K562 (cell line): Measurements from ENCODE around the gene PTRH2. TPM values are rescaled to one million over a fixed set of nuclear protein-coding genes. Genes with fewer than 3 reads are reported as not detected.

Source experiments
- DNMT1 ChIP-seq: fragments of 450-650 bp; IDR thresholded peaks from 2 replicates; pipeline ENCODE4 v1.6.1; 2016; ENCODE audit warnings: antibody characterized with exemption, mild to moderate bottlenecking
- E2F3 ChIP-seq: fragments of 250-450 bp; sonication (Bioruptor Pico); IDR thresholded peaks from 2 replicates; pipeline ENCODE4 v1.4.0; 2020; ENCODE audit warnings: mild to moderate bottlenecking
- ETS2 ChIP-seq: IDR thresholded peaks from 2 replicates; pipeline ENCODE4 v1.6.1; 2016; ENCODE audit warnings: borderline replicate concordance, missing genetic modification characterization, mild to moderate bottlenecking, moderate library complexity, missing compliant biosample characterization; ENCODE audit not compliant: poor library complexity, severe bottlenecking
- GABPB1 ChIP-seq: sonication (generic); formaldehyde crosslinking; IDR thresholded peaks from 2 replicates; pipeline ENCODE4 v1.8.0; 2022; ENCODE audit warnings: mild to moderate bottlenecking, missing genetic modification reagents
- HMG20A ChIP-seq: fragments of 450-650 bp; formaldehyde crosslinking; conservative IDR thresholded peaks from 2 replicates; pipeline ENCODE4 v1.4.0; 2020; ENCODE audit warnings: mild to moderate bottlenecking, mixed read lengths
- HNRNPH1 ChIP-seq: fragments of 200-400 bp; formaldehyde crosslinking; optimal IDR thresholded peaks from 2 replicates; pipeline ENCODE3; 2017; ENCODE audit warnings: low read depth, mild to moderate bottlenecking, low read length, moderate library complexity
- JUN ChIP-seq, 2 experiments: sonication (generic) in 1 of 2; formaldehyde crosslinking in 1 of 2; IDR thresholded peaks; 2 replicates each; pipeline versions ENCODE4 v1.6.1 to v1.8.0; 2012 to 2022; ENCODE audit warnings: borderline replicate concordance in 2 of 2, mild to moderate bottlenecking in 2 of 2, improper control_type of control experiment in 1 of 2, low read depth in 1 of 2, low read length in 1 of 2, missing genetic modification reagents in 1 of 2
- KLF6 ChIP-seq: fragments of 250-450 bp; sonication (Bioruptor Pico); IDR thresholded peaks from 2 replicates; pipeline ENCODE4 v1.4.0; 2020; ENCODE audit warnings: mild to moderate bottlenecking, moderate library complexity, borderline replicate concordance
- LCOR ChIP-seq: sonication (generic); formaldehyde crosslinking; IDR thresholded peaks from 2 replicates; pipeline ENCODE4 v1.8.0; 2022; ENCODE audit warnings: mild to moderate bottlenecking, missing genetic modification reagents
- MTA1 ChIP-seq: fragments of 450-650 bp; IDR thresholded peaks from 2 replicates; pipeline ENCODE4 v1.6.1; 2017; ENCODE audit warnings: borderline replicate concordance
- PTTG1 ChIP-seq: fragments of 450-650 bp; IDR thresholded peaks from 2 replicates; pipeline ENCODE4 v1.6.1; 2016; ENCODE audit warnings: low read depth, mild to moderate bottlenecking, missing genetic modification characterization, missing compliant biosample characterization
- STAT5A ChIP-seq: IDR thresholded peaks from 2 replicates; pipeline ENCODE4 v1.6.1; 2012; ENCODE audit warnings: low read length, inconsistent platforms, borderline replicate concordance
- USF1 ChIP-seq: sonication (generic); formaldehyde crosslinking; IDR thresholded peaks from 2 replicates; pipeline ENCODE4 v1.9.0; 2022; ENCODE audit warnings: mild to moderate bottlenecking, missing genetic modification reagents
- ZC3H4 ChIP-seq: sonication (generic); formaldehyde crosslinking; IDR thresholded peaks from 2 replicates; pipeline ENCODE4 v1.9.0; 2021; ENCODE audit warnings: missing genetic modification reagents, borderline replicate concordance
- ZNF24 ChIP-seq: fragments of 450-650 bp; IDR thresholded peaks from 2 replicates; pipeline ENCODE4 v1.6.1; 2016
- ZNF586 ChIP-seq: fragments of 450-650 bp; formaldehyde crosslinking; conservative IDR thresholded peaks from 2 replicates; pipeline ENCODE4 v1.4.0; 2020; ENCODE audit warnings: mild to moderate bottlenecking, moderate library complexity
- ZNF830 ChIP-seq: fragments of 250-450 bp; sonication (Bioruptor Pico); IDR thresholded peaks from 2 replicates; pipeline ENCODE4 v1.5.0; 2021; ENCODE audit warnings: mild to moderate bottlenecking
- polyA plus RNA-seq, 8 experiments: library from polyadenylated mRNA; depleted of rRNA in 4 of 8; stranded (reverse) in 5 of 8; unstranded in 3 of 8; fragments of >200 nt; fragmentation: Nextera tagmentation in 2 of 8; fragmentation: Illumina TruSeq in 1 of 8; extraction: Ambion mirVana in 2 of 8; extraction: Trizol in 1 of 8; gene quantifications; 2 replicates each; pipeline versions ENCODE4 v1.2.1 to v1.2.3, GENCODE V29; 2011 to 2014; ENCODE audit warnings: inconsistent platforms in 1 of 8, missing spikeins in 1 of 8
- total RNA-seq, 7 experiments: library from RNA; depleted of rRNA in 6 of 7; stranded (reverse); fragments of >200 nt in 6 of 7; fragmentation: Illumina TruSeq in 2 of 7; extraction: Trizol in 2 of 7; gene quantifications; 2 replicates each; pipeline versions ENCODE4 v1.2.1 to v1.2.3, GENCODE V29; 2011 to 2021; ENCODE audit warnings: low replicate concordance in 1 of 7
- TF ChIP-seq, protein P1 (sequence below), 2 experiments: fragments of 450-650 bp; IDR thresholded peaks; 2 replicates each; pipeline ENCODE4 v1.6.1; 2016; ENCODE audit warnings: mild to moderate bottlenecking in 2 of 2, borderline replicate concordance in 1 of 2, low read depth in 1 of 2, moderate library complexity in 1 of 2
- TF ChIP-seq, protein P2 (sequence below): fragments of 450-650 bp; IDR thresholded peaks from one replicate; pipeline ENCODE4 v1.6.1; 2018; ENCODE audit warnings: mild to moderate bottlenecking, moderate library complexity; ENCODE audit not compliant: partially characterized antibody

PTRH2 gene
- total and polyA plus RNA-seq, 9 of the 15 experiments (the other 6 are each of a cell fraction or from before 2014, with no cell fraction given), result 53.1 to 210 (median 126) TPM

DNA sequence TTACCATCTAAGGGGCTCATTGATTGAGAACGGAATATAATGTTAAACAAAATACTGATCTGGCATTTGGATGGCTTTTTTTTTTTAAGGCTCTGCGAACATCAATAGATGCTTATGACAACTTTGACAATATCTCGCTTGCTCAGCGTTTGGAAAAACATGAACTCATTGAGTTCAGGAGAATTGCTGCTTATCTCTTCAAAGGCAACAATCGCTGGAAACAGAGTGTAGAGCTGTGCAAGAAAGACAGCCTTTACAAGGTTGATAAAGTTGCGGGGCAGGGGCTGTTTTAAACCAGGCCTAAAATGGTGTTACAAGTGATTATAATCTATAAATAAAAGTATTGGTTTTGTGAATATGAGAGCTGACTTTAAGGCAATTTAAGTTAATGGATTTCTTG lies 22.3 kb downstream of the PTRH2 start (continued):
- TF ChIP-seq USF1 (CRISPR knock-in tag), result no peak
- TF ChIP-seq ZNF830 (CRISPR knock-in tag), result no peak
- no peak; the same call in 1 of the 2 replicates for TF ChIP-seq LCOR (CRISPR knock-in tag)
- TF ChIP-seq ZNF24, result no peak
- TF ChIP-seq ETS2 (tag), result no peak
- TF ChIP-seq HMG20A (CRISPR knock-in tag), result no peak
- TF ChIP-seq DNMT1, result no peak
- TF ChIP-seq STAT5A, result peak; percentile 96
- peak; percentile 53; the same call in 1 of the 2 replicates for TF ChIP-seq MTA1
- no peak for TF ChIP-seq HNRNPH1
- TF ChIP-seq, protein P1, sequence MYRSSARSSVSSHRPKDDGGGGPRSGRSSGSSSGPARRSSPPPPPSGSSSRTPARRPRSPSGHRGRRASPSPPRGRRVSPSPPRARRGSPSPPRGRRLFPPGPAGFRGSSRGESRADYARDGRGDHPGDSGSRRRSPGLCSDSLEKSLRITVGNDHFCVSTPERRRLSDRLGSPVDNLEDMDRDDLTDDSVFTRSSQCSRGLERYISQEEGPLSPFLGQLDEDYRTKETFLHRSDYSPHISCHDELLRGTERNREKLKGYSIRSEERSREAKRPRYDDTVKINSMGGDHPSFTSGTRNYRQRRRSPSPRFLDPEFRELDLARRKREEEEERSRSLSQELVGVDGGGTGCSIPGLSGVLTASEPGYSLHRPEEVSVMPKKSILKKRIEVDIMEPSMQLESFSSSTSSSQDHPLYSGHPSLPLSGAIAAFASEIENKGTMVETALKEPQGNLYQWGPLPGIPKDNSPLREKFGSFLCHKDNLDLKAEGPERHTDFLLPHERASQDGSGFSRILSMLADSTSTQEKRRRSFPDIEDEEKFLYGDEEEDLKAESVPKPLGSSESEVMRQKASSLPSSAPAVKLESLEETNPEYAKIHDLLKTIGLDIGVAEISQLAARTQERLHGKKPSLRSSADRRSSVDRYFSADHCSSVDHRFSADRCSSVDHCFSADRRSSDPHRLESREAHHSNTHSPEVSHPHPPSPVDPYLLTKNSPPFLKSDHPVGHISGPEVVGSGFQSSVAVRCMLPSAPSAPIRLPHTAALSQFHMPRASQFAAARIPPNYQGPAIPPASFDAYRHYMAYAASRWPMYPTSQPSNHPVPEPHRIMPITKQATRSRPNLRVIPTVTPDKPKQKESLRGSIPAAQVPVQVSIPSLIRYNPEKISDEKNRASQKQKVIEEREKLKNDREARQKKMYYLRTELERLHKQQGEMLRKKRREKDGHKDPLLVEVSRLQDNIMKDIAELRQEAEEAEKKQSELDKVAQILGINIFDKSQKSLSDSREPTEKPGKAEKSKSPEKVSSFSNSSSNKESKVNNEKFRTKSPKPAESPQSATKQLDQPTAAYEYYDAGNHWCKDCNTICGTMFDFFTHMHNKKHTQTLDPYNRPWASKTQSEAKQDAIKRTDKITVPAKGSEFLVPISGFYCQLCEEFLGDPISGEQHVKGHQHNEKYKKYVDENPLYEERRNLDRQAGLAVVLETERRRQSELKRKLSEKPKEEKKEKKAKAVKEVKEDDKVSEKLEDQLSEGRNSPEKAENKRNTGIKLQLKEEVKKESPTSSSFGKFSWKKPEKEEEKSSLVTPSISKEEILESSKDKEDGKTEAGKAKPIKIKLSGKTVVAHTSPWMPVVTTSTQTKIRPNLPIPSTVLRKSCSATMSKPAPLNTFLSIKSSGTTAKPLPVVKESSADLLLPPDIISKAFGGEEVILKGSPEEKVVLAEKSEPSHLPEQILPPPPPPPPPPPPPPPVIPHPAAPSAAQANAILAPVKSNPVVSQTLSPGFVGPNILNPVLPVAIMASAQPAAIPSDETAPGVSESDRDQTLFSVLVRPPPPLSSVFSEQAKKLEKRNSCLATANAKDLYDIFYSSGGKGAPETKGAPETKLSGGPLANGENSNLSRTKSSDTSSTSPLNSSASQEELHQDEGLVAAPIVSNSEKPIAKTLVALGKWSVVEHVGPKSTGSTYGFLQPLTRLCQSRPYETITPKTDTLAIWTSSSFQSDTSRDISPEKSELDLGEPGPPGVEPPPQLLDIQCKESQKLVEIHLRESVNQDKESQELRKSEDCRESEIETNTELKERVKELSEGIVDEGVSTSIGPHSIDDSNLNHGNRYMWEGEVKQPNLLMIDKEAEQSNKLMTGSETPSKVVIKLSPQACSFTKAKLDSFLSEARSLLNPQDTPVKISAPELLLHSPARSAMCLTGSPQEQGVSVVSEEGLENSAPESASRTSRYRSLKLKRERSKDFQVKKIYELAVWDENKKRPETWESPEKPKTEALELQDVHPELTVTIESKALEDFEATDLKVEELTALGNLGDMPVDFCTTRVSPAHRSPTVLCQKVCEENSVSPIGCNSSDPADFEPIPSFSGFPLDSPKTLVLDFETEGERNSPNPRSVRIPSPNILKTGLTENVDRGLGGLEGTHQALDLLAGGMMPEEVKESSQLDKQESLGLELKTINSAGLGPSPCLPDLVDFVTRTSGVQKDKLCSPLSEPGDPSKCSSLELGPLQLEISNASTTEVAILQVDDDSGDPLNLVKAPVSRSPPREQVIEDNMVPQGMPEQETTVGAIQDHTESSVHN (IDR thresholded peaks at IDR 0.05; ENCODE audit: borderline replicate concordance in 1 of 2, low read depth in 1 of 2), result no peak
- TF ChIP-seq GABPB1 (CRISPR knock-in tag), result no peak
- no peak for TF ChIP-seq PTTG1 (tag)
- TF ChIP-seq, protein P2, sequence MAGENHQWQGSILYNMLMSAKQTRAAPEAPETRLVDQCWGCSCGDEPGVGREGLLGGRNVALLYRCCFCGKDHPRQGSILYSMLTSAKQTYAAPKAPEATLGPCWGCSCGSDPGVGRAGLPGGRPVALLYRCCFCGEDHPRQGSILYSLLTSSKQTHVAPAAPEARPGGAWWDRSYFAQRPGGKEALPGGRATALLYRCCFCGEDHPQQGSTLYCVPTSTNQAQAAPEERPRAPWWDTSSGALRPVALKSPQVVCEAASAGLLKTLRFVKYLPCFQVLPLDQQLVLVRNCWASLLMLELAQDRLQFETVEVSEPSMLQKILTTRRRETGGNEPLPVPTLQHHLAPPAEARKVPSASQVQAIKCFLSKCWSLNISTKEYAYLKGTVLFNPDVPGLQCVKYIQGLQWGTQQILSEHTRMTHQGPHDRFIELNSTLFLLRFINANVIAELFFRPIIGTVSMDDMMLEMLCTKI, result no peak
- TF ChIP-seq KLF6, result no peak
- no peak for TF ChIP-seq ZC3H4 (CRISPR knock-in tag)
- TF ChIP-seq JUN (IDR thresholded peaks at IDR 0.05; ENCODE audit: borderline replicate concordance, low read depth, low read length), result peak; percentile 53; the same call in 1 of the 2 replicates
- no peak for TF ChIP-seq JUN (CRISPR knock-in tag; IDR thresholded peaks at IDR 0.05; ENCODE audit: borderline replicate concordance)
- TF ChIP-seq ZNF586 (CRISPR knock-in tag), result no peak
- no peak for TF ChIP-seq E2F3 (CRISPR knock-in tag)
